ENCODE results near the gene SPATA31C2. TPM values are rescaled to one million over a fixed set of nuclear protein-coding genes. Genes with fewer than 3 reads are reported as not detected.
"Not testable (repeated sequence)": the region's sequence is repeated elsewhere in the genome, so short reads cannot be mapped to it uniquely, and the experiment has no call there.

Gene SPATA31C2
- 0.03 TPM in 1 of 2 replicates, not detected in the other for total RNA-seq (ENCODE audit: low replicate concordance)

DNA sequence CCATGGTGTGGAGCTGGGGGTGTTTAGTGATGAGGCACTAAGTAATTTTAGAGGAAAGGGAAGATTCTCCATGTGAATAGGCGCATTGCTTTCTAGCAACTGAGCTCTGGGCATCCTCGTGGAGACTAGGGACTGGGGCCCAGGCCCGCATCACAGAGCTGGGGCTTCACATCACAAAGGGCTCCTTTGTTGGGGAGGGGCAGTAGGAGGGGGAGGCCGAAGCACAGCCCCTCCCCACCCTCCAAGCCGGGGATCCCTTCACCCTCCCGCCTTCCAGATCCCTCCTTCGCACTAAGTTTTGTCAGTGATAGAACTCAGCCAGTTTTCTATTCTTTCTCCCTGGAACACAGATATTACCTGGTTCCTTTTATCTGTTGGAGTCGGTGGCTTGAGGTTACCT lies at the start of gene SPATA31C2:
Gene SPATA31C2 (minus strand): TSS at position 101 of the 400 bp plus-strand sequence. CDS start 29 bp downstream, at position 72.
- not testable (repeated sequence) for H3F3A ChIP-seq (ENCODE audit: low read depth); H3K9me3 ChIP-seq (ENCODE audit: low read depth); H3K4me3 ChIP-seq; H3K9ac ChIP-seq; H3K27ac ChIP-seq; H3K4me1 ChIP-seq; H3K4me2 ChIP-seq; H3K27ac Mint-ChIP-seq; H3K27me3 ChIP-seq; H3K36me3 ChIP-seq; H3K27me3 Mint-ChIP-seq (ENCODE audit: insufficient read depth, low read depth); H3K79me2 ChIP-seq (ENCODE audit: low read depth); H3K36me3 Mint-ChIP-seq; H3K9me3 Mint-ChIP-seq; H3K4me3 Mint-ChIP-seq; H4K20me1 ChIP-seq (ENCODE audit: low read depth); H3K4me1 Mint-ChIP-seq; H2AFZ ChIP-seq (replicated peaks); DNase-seq (ENCODE audit: low spot score)

DNA sequence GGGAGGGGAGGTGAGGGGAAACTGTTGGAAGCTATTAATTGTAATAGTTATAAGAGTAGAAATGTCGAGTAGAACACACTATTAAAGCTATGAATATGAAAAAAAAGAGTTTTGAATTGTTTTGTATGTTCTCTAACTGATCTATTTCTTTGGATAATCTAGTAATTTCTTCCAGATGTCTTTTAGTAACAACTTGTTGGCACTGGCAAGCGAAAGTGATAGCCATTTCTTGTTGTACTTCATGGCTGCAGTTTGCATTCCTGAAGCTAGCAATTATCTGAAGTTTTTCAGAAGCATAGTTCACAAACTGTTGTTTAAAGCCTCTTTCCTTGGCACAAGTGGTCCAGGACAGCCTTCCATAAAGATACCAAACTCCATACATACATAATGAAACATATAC lies 49.4 kb upstream of the SPATA31C2 start:
- no peak overlapping the region for H3K4me3 ChIP-seq
- H2AFZ ChIP-seq (replicated peaks) = no peak overlapping the region
- Mint-ChIP-seq H3K4me1 (peaks cover 6% of the 10 kb centered on the region), H3K4me3 (no peak overlapping the region), H3K27ac (no peak overlapping the region), H3K27me3 (ENCODE audit: insufficient read depth, low read depth) (peaks cover 2% of the 10 kb centered on the region), H3K36me3 (no peaks in the 10 kb centered on the region), H3K9me3 (peaks cover 3% of the 10 kb centered on the region)
- H3K9ac ChIP-seq = no peak overlapping the region
- no peaks in the 10 kb centered on the region for H3F3A ChIP-seq (ENCODE audit: low read depth)
- H4K20me1 ChIP-seq (ENCODE audit: low read depth) = no peaks in the 10 kb centered on the region
- no peak overlapping the region for H3K4me2 ChIP-seq
- no peaks in the 10 kb centered on the region for H3K4me1 ChIP-seq
- no peaks in the 10 kb centered on the region for H3K36me3 ChIP-seq
- H3K27me3 ChIP-seq = no peaks in the 10 kb centered on the region
- no peak for TF ChIP-seq EZH2 (IDR thresholded peaks at IDR 0.05)
- no peaks in the 10 kb centered on the region for H3K79me2 ChIP-seq (ENCODE audit: low read depth)
- DNase-seq (ENCODE audit: low spot score) = no peak
- H3K9me3 ChIP-seq (ENCODE audit: low read depth) = no peaks in the 10 kb centered on the region
- H3K27ac ChIP-seq = no peak overlapping the region

DNA sequence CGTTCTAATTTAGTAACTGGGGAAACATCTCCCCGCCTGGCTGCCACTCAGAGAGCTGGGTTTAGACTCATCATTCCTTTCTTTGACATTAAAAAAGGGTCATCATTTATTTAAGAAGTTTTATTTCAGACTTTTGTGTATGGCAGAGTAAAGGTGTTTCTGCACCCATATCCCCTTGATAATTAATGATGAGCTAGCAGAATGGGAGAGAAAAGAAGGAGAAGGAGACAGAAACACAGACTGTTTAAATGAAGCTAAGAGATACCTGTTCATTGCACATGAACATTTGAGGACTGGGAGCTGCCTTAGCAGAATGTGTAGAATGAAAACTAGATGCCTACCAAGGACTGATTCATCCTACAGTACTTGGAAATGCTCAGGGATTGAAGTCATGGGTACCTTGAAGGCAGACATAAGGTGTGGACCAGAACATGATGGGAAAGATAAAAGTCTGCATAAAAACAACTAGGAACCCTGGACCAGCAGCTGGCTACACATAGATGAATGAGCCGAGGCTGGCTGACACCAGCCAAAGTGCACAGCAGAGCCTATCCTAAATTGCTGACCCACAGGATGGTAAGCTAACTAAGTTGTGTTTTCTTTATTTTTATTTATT lies 48.3 kb upstream of the SPATA31C2 start:
- TF ChIP-seq EZH2 (IDR thresholded peaks at IDR 0.05) (no peak), EZH2phosphoT487 (IDR thresholded peaks at IDR 0.05) (no peak)
- TF ChIP-seq, protein P1, sequence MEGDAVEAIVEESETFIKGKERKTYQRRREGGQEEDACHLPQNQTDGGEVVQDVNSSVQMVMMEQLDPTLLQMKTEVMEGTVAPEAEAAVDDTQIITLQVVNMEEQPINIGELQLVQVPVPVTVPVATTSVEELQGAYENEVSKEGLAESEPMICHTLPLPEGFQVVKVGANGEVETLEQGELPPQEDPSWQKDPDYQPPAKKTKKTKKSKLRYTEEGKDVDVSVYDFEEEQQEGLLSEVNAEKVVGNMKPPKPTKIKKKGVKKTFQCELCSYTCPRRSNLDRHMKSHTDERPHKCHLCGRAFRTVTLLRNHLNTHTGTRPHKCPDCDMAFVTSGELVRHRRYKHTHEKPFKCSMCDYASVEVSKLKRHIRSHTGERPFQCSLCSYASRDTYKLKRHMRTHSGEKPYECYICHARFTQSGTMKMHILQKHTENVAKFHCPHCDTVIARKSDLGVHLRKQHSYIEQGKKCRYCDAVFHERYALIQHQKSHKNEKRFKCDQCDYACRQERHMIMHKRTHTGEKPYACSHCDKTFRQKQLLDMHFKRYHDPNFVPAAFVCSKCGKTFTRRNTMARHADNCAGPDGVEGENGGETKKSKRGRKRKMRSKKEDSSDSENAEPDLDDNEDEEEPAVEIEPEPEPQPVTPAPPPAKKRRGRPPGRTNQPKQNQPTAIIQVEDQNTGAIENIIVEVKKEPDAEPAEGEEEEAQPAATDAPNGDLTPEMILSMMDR (IDR thresholded peaks at IDR 0.05) = no peak
- Histone ChIP-seq H3K27ac (no peak overlapping the region), H3K36me3 (no peaks in the 10 kb centered on the region), H3K9me3 (ENCODE audit: low read depth) (no peaks in the 10 kb centered on the region), H2AFZ (replicated peaks) (no peak overlapping the region), H3K79me2 (ENCODE audit: low read depth) (no peaks in the 10 kb centered on the region), H3K4me2 (no peak overlapping the region), H3K4me1 (no peaks in the 10 kb centered on the region), H3K27me3 (no peaks in the 10 kb centered on the region), H3F3A (ENCODE audit: low read depth) (no peaks in the 10 kb centered on the region), H3K9ac (no peak overlapping the region), H4K20me1 (ENCODE audit: low read depth) (no peaks in the 10 kb centered on the region), H3K4me3 (no peak overlapping the region)
- no peak overlapping the region for H3K27ac Mint-ChIP-seq
- H3K27me3 Mint-ChIP-seq (ENCODE audit: insufficient read depth, low read depth) = peaks cover 2% of the 10 kb centered on the region
- H3K4me3 Mint-ChIP-seq = no peak overlapping the region
- no peaks in the 10 kb centered on the region for H3K36me3 Mint-ChIP-seq
- H3K9me3 Mint-ChIP-seq = peaks cover 3% of the 10 kb centered on the region
- DNase-seq (ENCODE audit: low spot score) = no peak
- peaks cover 6% of the 10 kb centered on the region for H3K4me1 Mint-ChIP-seq

DNA sequence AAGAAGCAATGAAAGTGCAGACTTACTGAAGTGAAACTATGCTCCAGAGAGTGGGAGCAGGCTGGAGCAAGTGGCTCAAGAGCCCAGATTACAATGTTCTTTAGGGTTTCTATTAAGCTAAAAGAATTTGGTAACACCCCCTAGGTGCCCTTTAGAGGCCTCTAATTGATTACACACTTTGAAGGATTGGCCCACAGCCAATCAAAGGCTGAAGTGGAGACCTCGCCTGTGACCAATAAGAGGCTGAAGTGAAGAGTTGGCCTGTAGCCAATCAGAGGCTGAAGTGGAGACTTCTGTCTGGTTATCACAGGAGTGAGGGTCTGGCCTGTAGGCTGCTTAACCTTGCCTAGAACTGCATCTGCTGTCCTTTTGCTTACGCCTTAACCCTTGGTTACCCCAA lies 46.7 kb upstream of the SPATA31C2 start:
- H3K79me2 ChIP-seq (ENCODE audit: low read depth) = no peaks in the 10 kb centered on the region
- H3K27ac ChIP-seq = no peak overlapping the region
- no peaks in the 10 kb centered on the region for H3F3A ChIP-seq (ENCODE audit: low read depth)
- Mint-ChIP-seq H3K4me3 (no peak overlapping the region), H3K27ac (no peak overlapping the region), H3K27me3 (ENCODE audit: insufficient read depth, low read depth) (peaks cover 2% of the 10 kb centered on the region), H3K9me3 (no peaks in the 10 kb centered on the region), H3K4me1 (peaks cover 6% of the 10 kb centered on the region), H3K36me3 (no peaks in the 10 kb centered on the region)
- H3K9me3 ChIP-seq (ENCODE audit: low read depth) = no peaks in the 10 kb centered on the region
- no peaks in the 10 kb centered on the region for H3K27me3 ChIP-seq
- no peaks in the 10 kb centered on the region for H3K36me3 ChIP-seq
- no peak overlapping the region for H3K4me3 ChIP-seq
- H2AFZ ChIP-seq (replicated peaks) = peak overlapping the region; percentile 63
- H4K20me1 ChIP-seq (ENCODE audit: low read depth) = no peaks in the 10 kb centered on the region
- H3K4me2 ChIP-seq = no peak overlapping the region
- no peak for DNase-seq (ENCODE audit: low spot score)
- TF ChIP-seq, protein P1 (IDR thresholded peaks at IDR 0.05) = no peak
- no peak for TF ChIP-seq EZH2 (IDR thresholded peaks at IDR 0.05)
- TF ChIP-seq EZH2phosphoT487 (IDR thresholded peaks at IDR 0.05) = no peak
- H3K9ac ChIP-seq = no peak overlapping the region
- H3K4me1 ChIP-seq = no peaks in the 10 kb centered on the region
